ENCODE results near the gene AUTS2.
"Not testable (repeated sequence)": the region's sequence is repeated elsewhere in the genome, so short reads cannot be mapped to it uniquely, and the experiment has no call there.

The AUTS2 gene

GRCh38 chr7:70271617-70272081 is 673.4 kb downstream of the AUTS2 start:
- DNase-seq (ENCODE audit: low read depth in 4 of 4, low spot score in 1 of 4) = no peak

- not testable (repeated sequence) for DNase-seq (ENCODE audit: low read depth in 4 of 4, low spot score in 1 of 4)
Observed at GRCh38 chr7:70275570-70275969, 677.3 kb downstream of the AUTS2 start.

- no peak for DNase-seq (ENCODE audit: low read depth in 4 of 4, low spot score in 1 of 4)
Observed at GRCh38 chr7:70285187-70285586, 686.9 kb downstream of the AUTS2 start.

- DNase-seq (ENCODE audit: low read depth in 4 of 4, low spot score in 1 of 4) = no peak
Observed at GRCh38 chr7:70285854-70286253, 687.6 kb downstream of the AUTS2 start.

GRCh38 chr7:70288781-70289456 is 690.6 kb downstream of the AUTS2 start:
- DNase-seq (ENCODE audit: low read depth in 4 of 4, low spot score in 1 of 4) = no peak

- no peak for DNase-seq (ENCODE audit: low read depth in 4 of 4, low spot score in 1 of 4)
Observed at GRCh38 chr7:70292716-70293115, 694.4 kb downstream of the AUTS2 start.

GRCh38 chr7:70294211-70294911 is 696.1 kb downstream of the AUTS2 start:
- no peak for DNase-seq (ENCODE audit: low read depth in 4 of 4, low spot score in 1 of 4)

GRCh38 chr7:70298780-70299471 is 700.7 kb downstream of the AUTS2 start:
- no peak for DNase-seq (ENCODE audit: low read depth in 4 of 4, low spot score in 1 of 4)

- no peak for DNase-seq (ENCODE audit: low read depth in 4 of 4, low spot score in 1 of 4)
Observed at GRCh38 chr7:70299472-70299807, 701.2 kb downstream of the AUTS2 start.

GRCh38 chr7:70301673-70302185 is 703.5 kb downstream of the AUTS2 start:
- no peak for DNase-seq (ENCODE audit: low read depth in 4 of 4, low spot score in 1 of 4)

GRCh38 chr7:70303309-70303708 is 705.0 kb downstream of the AUTS2 start:
- no peak for DNase-seq (ENCODE audit: low read depth in 4 of 4, low spot score in 1 of 4)

GRCh38 chr7:70303780-70304179 is 705.5 kb downstream of the AUTS2 start:
- no peak for DNase-seq (ENCODE audit: low read depth in 4 of 4, low spot score in 1 of 4)

- DNase-seq (ENCODE audit: low read depth in 4 of 4, low spot score in 1 of 4) = no peak
Observed at GRCh38 chr7:70306173-70306572, 707.9 kb downstream of the AUTS2 start.

- no peak for DNase-seq (ENCODE audit: low read depth in 4 of 4, low spot score in 1 of 4)
Observed at GRCh38 chr7:70307544-70308106, 709.4 kb downstream of the AUTS2 start.

- no peak for DNase-seq (ENCODE audit: low read depth in 4 of 4, low spot score in 1 of 4)
Observed at GRCh38 chr7:70312336-70312735, 714.1 kb downstream of the AUTS2 start.

- no peak for DNase-seq (ENCODE audit: low read depth in 4 of 4, low spot score in 1 of 4)
Observed at GRCh38 chr7:70313271-70313670, 715.0 kb downstream of the AUTS2 start.

- no peak for DNase-seq (ENCODE audit: low read depth in 4 of 4, low spot score in 1 of 4)
Observed at GRCh38 chr7:70313687-70314086, 715.4 kb downstream of the AUTS2 start.

GRCh38 chr7:70314221-70314620 is 715.9 kb downstream of the AUTS2 start:
- DNase-seq (ENCODE audit: low read depth in 4 of 4, low spot score in 1 of 4) = no peak

GRCh38 chr7:70316745-70317144 is 718.5 kb downstream of the AUTS2 start:
- DNase-seq (ENCODE audit: low read depth in 4 of 4, low spot score in 1 of 4) = no peak

GRCh38 chr7:70317356-70317755 is 719.1 kb downstream of the AUTS2 start:
- no peak for DNase-seq (ENCODE audit: low read depth in 4 of 4, low spot score in 1 of 4)

GRCh38 chr7:70318511-70318910 is 720.2 kb downstream of the AUTS2 start:
- DNase-seq (ENCODE audit: low read depth in 4 of 4, low spot score in 1 of 4) = no peak

- no peak for DNase-seq (ENCODE audit: low read depth in 4 of 4, low spot score in 1 of 4)
Observed at GRCh38 chr7:70319057-70319456, 720.8 kb downstream of the AUTS2 start.
